Measurements from ENCODE around the gene DAB2. TPM values are rescaled to one million over a fixed set of nuclear protein-coding genes. Genes with fewer than 3 reads are reported as not detected.

The DAB2 gene
- total RNA-seq, 1 experiment from 2014 or later: 14.1 TPM

DNA sequence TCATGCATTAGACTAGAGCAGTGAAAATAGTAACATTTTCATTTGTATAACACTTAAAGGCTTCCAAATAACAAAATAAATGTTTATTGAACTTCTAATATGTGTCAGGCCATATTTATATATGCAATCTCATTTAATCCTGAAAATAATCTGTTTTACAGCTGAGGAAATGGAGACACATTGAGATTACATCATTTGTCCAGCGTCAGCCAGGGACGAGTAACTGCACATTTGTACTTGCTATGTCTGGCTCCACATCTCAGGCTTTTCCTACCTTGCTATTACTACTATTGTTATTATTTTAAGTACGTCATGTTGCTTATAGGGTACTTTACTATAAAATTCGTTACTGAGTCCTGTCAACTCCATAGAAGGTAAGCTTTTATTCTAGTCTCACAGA is 56.7 kb downstream of the DAB2 start:
- H3K4me3 ChIP-seq (ENCODE audit: low read length): no peak overlapping the region
- CTCF ChIA-PET: no interaction called here
- DNase-seq (no peak), ATAC-seq (no peak)
- TF ChIP-seq, protein P1, sequence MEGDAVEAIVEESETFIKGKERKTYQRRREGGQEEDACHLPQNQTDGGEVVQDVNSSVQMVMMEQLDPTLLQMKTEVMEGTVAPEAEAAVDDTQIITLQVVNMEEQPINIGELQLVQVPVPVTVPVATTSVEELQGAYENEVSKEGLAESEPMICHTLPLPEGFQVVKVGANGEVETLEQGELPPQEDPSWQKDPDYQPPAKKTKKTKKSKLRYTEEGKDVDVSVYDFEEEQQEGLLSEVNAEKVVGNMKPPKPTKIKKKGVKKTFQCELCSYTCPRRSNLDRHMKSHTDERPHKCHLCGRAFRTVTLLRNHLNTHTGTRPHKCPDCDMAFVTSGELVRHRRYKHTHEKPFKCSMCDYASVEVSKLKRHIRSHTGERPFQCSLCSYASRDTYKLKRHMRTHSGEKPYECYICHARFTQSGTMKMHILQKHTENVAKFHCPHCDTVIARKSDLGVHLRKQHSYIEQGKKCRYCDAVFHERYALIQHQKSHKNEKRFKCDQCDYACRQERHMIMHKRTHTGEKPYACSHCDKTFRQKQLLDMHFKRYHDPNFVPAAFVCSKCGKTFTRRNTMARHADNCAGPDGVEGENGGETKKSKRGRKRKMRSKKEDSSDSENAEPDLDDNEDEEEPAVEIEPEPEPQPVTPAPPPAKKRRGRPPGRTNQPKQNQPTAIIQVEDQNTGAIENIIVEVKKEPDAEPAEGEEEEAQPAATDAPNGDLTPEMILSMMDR (conservative IDR thresholded peaks at IDR 0.05; ENCODE audit: low read depth, low read length): no peak
- no peak for TF ChIP-seq EZH2 (IDR thresholded peaks at IDR 0.05; ENCODE audit: low read length, unreplicated experiment)
- no peak for TF ChIP-seq EZH2phosphoT487 (IDR thresholded peaks at IDR 0.05; ENCODE audit: borderline replicate concordance, low read length)
- H3K4me2 ChIP-seq (ENCODE audit: low read length): no peak overlapping the region
- no peaks in the 10 kb centered on the region for H3K27me3 ChIP-seq (ENCODE audit: low read length)
- intact Hi-C loops (cut with micrococcal nuclease): no loop called here
- H2AFZ ChIP-seq (ENCODE audit: low read length): no peak overlapping the region
- H3F3A ChIP-seq (ENCODE audit: low read length, unreplicated experiment): no peaks in the 10 kb centered on the region
- no peaks in the 10 kb centered on the region for H3K79me2 ChIP-seq (ENCODE audit: low read length)
- POLR2A ChIA-PET (ENCODE audit: unreplicated experiment): no interaction called here
- no peaks in the 10 kb centered on the region for H3K4me1 ChIP-seq (ENCODE audit: insufficient read depth, low read length)
- BruUV-seq (replicated peaks): no TSS peak
- H3K9ac ChIP-seq (ENCODE audit: low read length): no peak overlapping the region
- no peaks in the 10 kb centered on the region for H4K20me1 ChIP-seq (ENCODE audit: low read length)
- no peaks in the 10 kb centered on the region for H3K9me2 ChIP-seq (replicated peaks; ENCODE audit: low read length)
- H3K9me3 ChIP-seq (ENCODE audit: low read length): no peaks in the 10 kb centered on the region
- 0 out of 2 replicates have a peak, but pooled peaks cover 4% of the 10 kb centered on the region for H3K36me3 ChIP-seq (ENCODE audit: low read depth, low read length)
- no peak overlapping the region for H3K27ac ChIP-seq (ENCODE audit: low read length)

GRCh38 chr5:39367711-39368110 is 57.1 kb downstream of the DAB2 start:
- intact Hi-C loops (cut with micrococcal nuclease): no loop called here
- H3K4me1 ChIP-seq (ENCODE audit: insufficient read depth, low read length): no peaks in the 10 kb centered on the region

DNA sequence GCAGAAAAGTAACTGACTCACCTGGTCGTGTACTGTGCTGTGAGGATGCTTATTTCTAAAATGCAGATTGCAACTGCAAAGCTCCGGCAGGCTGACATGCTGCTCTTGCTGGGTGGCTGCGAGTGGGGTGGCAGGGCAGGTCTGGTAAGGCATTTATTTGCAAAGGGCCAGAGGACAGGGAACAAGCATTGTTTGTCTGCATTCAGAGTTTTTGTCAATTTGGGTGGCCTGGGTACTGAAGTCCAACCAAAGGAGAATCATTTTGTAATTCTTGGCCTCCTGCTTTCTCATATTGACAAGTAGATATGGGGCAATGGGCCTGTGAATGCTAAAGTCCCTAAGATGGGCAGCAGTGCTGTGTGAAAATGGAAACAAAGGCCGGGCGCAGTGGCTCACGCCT is 60.4 kb downstream of the DAB2 start, which contains the start of gene C9:
C9 (minus strand) TSS at position 129 of the 400 bp plus-strand sequence; CDS start at position 98, 31 bp downstream.
- no peak within 1 kb of the TSS for H3K9ac ChIP-seq (ENCODE audit: low read length)
- intact Hi-C loops (cut with micrococcal nuclease): no loop called here
- no peaks in the 10 kb centered on the region for H3K9me2 ChIP-seq (replicated peaks; ENCODE audit: low read length)
- H4K20me1 ChIP-seq (ENCODE audit: low read length): no peaks in the 10 kb centered on the region
- ATAC-seq: no peak
- H3K36me3 ChIP-seq (ENCODE audit: low read depth, low read length): no peaks in the 10 kb centered on the region
- no TSS peak for BruUV-seq (replicated peaks)
- H3K27ac ChIP-seq (ENCODE audit: low read length): no peak within 1 kb of the TSS
- H3K9me3 ChIP-seq (ENCODE audit: low read length): no peaks in the 10 kb centered on the region
- TF ChIP-seq, protein P1 (conservative IDR thresholded peaks at IDR 0.05; ENCODE audit: low read depth, low read length): no peak
- no peak for TF ChIP-seq EZH2 (IDR thresholded peaks at IDR 0.05; ENCODE audit: low read length, unreplicated experiment)
- no peak for TF ChIP-seq EZH2phosphoT487 (IDR thresholded peaks at IDR 0.05; ENCODE audit: borderline replicate concordance, low read length)
- no peak within 1 kb of the TSS for H3K4me2 ChIP-seq (ENCODE audit: low read length)
- H2AFZ ChIP-seq (ENCODE audit: low read length): no peak within 1 kb of the TSS
- H3K79me2 ChIP-seq (ENCODE audit: low read length): no peaks in the 10 kb centered on the region
- no peak within 1 kb of the TSS for H3K4me3 ChIP-seq (ENCODE audit: low read length)
- CTCF ChIA-PET: no interaction called here
- POLR2A ChIA-PET (ENCODE audit: unreplicated experiment): no interaction called here
- peaks cover 4% of the 10 kb centered on the region; the same call in 1 of the 2 replicates for H3K4me1 ChIP-seq (ENCODE audit: insufficient read depth, low read length)
- no peak for DNase-seq
- no peaks in the 10 kb centered on the region for H3K27me3 ChIP-seq (ENCODE audit: low read length)
- H3F3A ChIP-seq (ENCODE audit: low read length, unreplicated experiment): no peaks in the 10 kb centered on the region

More at GRCh38 chr5:39367711-39368110, 57.1 kb downstream of the DAB2 start:
- Histone ChIP-seq H2AFZ (ENCODE audit: low read length) (no peak overlapping the region), H3K4me2 (ENCODE audit: low read length) (no peak overlapping the region), H3K9me2 (replicated peaks; ENCODE audit: low read length) (no peaks in the 10 kb centered on the region), H4K20me1 (ENCODE audit: low read length) (no peaks in the 10 kb centered on the region), H3K27ac (ENCODE audit: low read length) (no peak overlapping the region), H3F3A (ENCODE audit: low read length, unreplicated experiment) (no peaks in the 10 kb centered on the region), H3K9me3 (ENCODE audit: low read length) (no peaks in the 10 kb centered on the region), H3K4me3 (ENCODE audit: low read length) (no peak overlapping the region), H3K36me3 (ENCODE audit: low read depth, low read length) (0 out of 2 replicates have a peak, but pooled peaks cover 4% of the 10 kb centered on the region), H3K79me2 (ENCODE audit: low read length) (no peaks in the 10 kb centered on the region), H3K27me3 (ENCODE audit: low read length) (no peaks in the 10 kb centered on the region), H3K9ac (ENCODE audit: low read length) (no peak overlapping the region)
- CTCF ChIA-PET: no interaction called here
- DNase-seq: no peak
- BruUV-seq (replicated peaks): no TSS peak
- no peak for ATAC-seq
- TF ChIP-seq, protein P1 (conservative IDR thresholded peaks at IDR 0.05; ENCODE audit: low read depth, low read length): no peak
- TF ChIP-seq EZH2 (IDR thresholded peaks at IDR 0.05; ENCODE audit: low read length, unreplicated experiment) (no peak), EZH2phosphoT487 (IDR thresholded peaks at IDR 0.05; ENCODE audit: borderline replicate concordance, low read length) (no peak)
- POLR2A ChIA-PET (ENCODE audit: unreplicated experiment): interaction anchor here (0.5 kb wide), 1 partner anchor 514 kb away, joined by 5 read pairs; no protein-coding TSS in a partner anchor
